Liver (tissue), 9 donors: ENCODE measurements around the gene KIF26B. TPM values are rescaled to one million over a fixed set of nuclear protein-coding genes. Genes with fewer than 3 reads are reported as not detected.

ENCODE experiments used
- DNase-seq: peaks from one replicate; pipeline ENCODE4 v3.0.0-alpha.2; 2017; ENCODE audit warnings: low spot score
- H3K27ac ChIP-seq, 2 donors: one replicate each; pipeline ENCODE4 v1.7.0; 2013; ENCODE audit warnings: inconsistent platforms in 2 of 2, low read length in 2 of 2, control low read depth in 1 of 2, low read depth in 1 of 2, mild to moderate bottlenecking in 1 of 2
- H3K27me3 ChIP-seq, 4 donors: one replicate each; pipeline versions ENCODE4 v1.6.1 to v1.7.0; 2013; ENCODE audit warnings: low read length in 3 of 4, inconsistent platforms in 1 of 4, mild to moderate bottlenecking in 1 of 4, moderate library complexity in 1 of 4; ENCODE audit not compliant: control insufficient read depth in 4 of 4, insufficient read depth in 4 of 4
- H3K36me3 ChIP-seq, 4 donors: one replicate each; pipeline versions ENCODE4 v1.6.1 to v1.7.0; 2013; ENCODE audit warnings: low read length in 3 of 4, mild to moderate bottlenecking in 3 of 4, low read depth in 1 of 4, moderate library complexity in 1 of 4; ENCODE audit not compliant: control insufficient read depth in 4 of 4, insufficient read depth in 3 of 4
- H3K4me1 ChIP-seq, 4 donors: one replicate each; pipeline versions ENCODE4 v1.6.1 to v1.7.0; 2013; ENCODE audit warnings: low read length in 3 of 4, mild to moderate bottlenecking in 3 of 4, moderate library complexity in 1 of 4; ENCODE audit not compliant: control insufficient read depth in 4 of 4, insufficient read depth in 4 of 4
- H3K4me3 ChIP-seq, 3 donors: one replicate each; pipeline versions ENCODE4 v1.6.1 to v1.7.0; 2013; ENCODE audit warnings: low read length in 3 of 3, control low read depth in 1 of 3, low read depth in 1 of 3, mild to moderate bottlenecking in 1 of 3
- H3K9ac ChIP-seq, 2 donors: one replicate each; pipeline ENCODE4 v1.7.0; 2013; ENCODE audit warnings: low read length in 2 of 2, mild to moderate bottlenecking in 2 of 2, moderate library complexity in 2 of 2, control low read depth in 1 of 2, low read depth in 1 of 2
- H3K9me3 ChIP-seq, 4 donors: one replicate each; pipeline versions ENCODE4 v1.6.1 to v1.7.0; 2013; ENCODE audit warnings: low read length in 3 of 4; ENCODE audit not compliant: control insufficient read depth in 4 of 4
- EGR1 ChIP-seq, 2 donors: IDR thresholded peaks; 2 replicates each; pipeline ENCODE4 v1.6.1; 2016 to 2018; ENCODE audit warnings: antibody characterized with exemption in 2 of 2, low read depth in 2 of 2
- FOXA1 ChIP-seq: IDR thresholded peaks from 2 replicates; pipeline ENCODE4 v1.6.1; 2016; ENCODE audit warnings: antibody characterized with exemption
- FOXA2 ChIP-seq: IDR thresholded peaks from 2 replicates; pipeline ENCODE4 v1.6.1; 2016; ENCODE audit warnings: antibody characterized with exemption
- GABPA ChIP-seq, 2 donors: IDR thresholded peaks in 1 of 2; conservative IDR thresholded peaks in 1 of 2; 2 replicates each; pipeline ENCODE4 v1.6.1; 2016; ENCODE audit warnings: antibody characterized with exemption in 2 of 2, mild to moderate bottlenecking in 1 of 2, moderate library complexity in 1 of 2
- HNF4A ChIP-seq, 2 donors: conservative IDR thresholded peaks; 2 replicates each; pipeline ENCODE4 v1.6.1; 2016; ENCODE audit warnings: antibody characterized with exemption in 2 of 2, mild to moderate bottlenecking in 2 of 2
- HNF4G ChIP-seq: IDR thresholded peaks from 2 replicates; pipeline ENCODE4 v1.6.1; 2016; ENCODE audit warnings: antibody characterized with exemption
- MAX ChIP-seq: IDR thresholded peaks from 2 replicates; pipeline ENCODE4 v1.6.1; 2016; ENCODE audit warnings: antibody characterized with exemption
- RAD21 ChIP-seq, 2 donors: IDR thresholded peaks; 2 replicates each; pipeline ENCODE4 v1.6.1; 2016; ENCODE audit warnings: antibody characterized with exemption in 2 of 2, mild to moderate bottlenecking in 2 of 2
- REST ChIP-seq: IDR thresholded peaks from 2 replicates; pipeline ENCODE4 v1.6.1; 2016; ENCODE audit warnings: antibody characterized with exemption, mild to moderate bottlenecking
- RXRA ChIP-seq, 2 donors: IDR thresholded peaks; 2 replicates each; pipeline ENCODE4 v1.6.1; 2017 to 2018; ENCODE audit warnings: antibody characterized with exemption in 2 of 2, mild to moderate bottlenecking in 1 of 2
- TAF1 ChIP-seq: conservative IDR thresholded peaks from 2 replicates; pipeline ENCODE4 v1.6.1; 2016; ENCODE audit warnings: antibody characterized with exemption, mild to moderate bottlenecking
- YY1 ChIP-seq: IDR thresholded peaks from 2 replicates; pipeline ENCODE4 v1.6.1; 2016; ENCODE audit warnings: antibody characterized with exemption, mild to moderate bottlenecking
- WGBS: extraction: QIAGEN DNeasy Blood & Tissue Kit; methylation state at CpG from one replicate; pipeline ENCODE4 v1.1.7; 2013; 5-methylcytosine and 5-hydroxymethylcytosine counted together
- polyA plus RNA-seq, 2 donors: library from polyadenylated mRNA; stranded (reverse) in 1 of 2; unstranded in 1 of 2; fragments of 200-250 nt in 1 of 2; fragments of >200 nt in 1 of 2; fragmentation: Nextera tagmentation in 1 of 2; extraction: Ambion mirVana in 1 of 2; gene quantifications; one replicate each; pipeline versions ENCODE4 v1.2.1 to v1.2.3, GENCODE V29; 2013 to 2015
- total RNA-seq, 2 donors: library from RNA; depleted of rRNA; stranded (reverse); fragments of >200 nt; gene quantifications; one replicate each; pipeline ENCODE4 v1.2.3, GENCODE V29; 2014
- TF ChIP-seq, protein P1 (sequence below): fragments of 150-350 bp; IDR thresholded peaks from 2 replicates; pipeline ENCODE4 v1.5.1; 2017; ENCODE audit warnings: improper control_type of control experiment, low read depth, low read length; ENCODE audit not compliant: missing input control
- TF ChIP-seq, protein P2 (sequence below): IDR thresholded peaks from 2 replicates; pipeline ENCODE4 v1.6.1; 2016; ENCODE audit warnings: antibody characterized with exemption
- TF ChIP-seq, protein P3 (sequence below): IDR thresholded peaks from 2 replicates; pipeline ENCODE4 v1.6.1; 2016; ENCODE audit warnings: antibody characterized with exemption
- donor health status: healthy.
- donor health status: healthy.
- donor health status: healthy.
- donor health status: healthy.
- donor health status: healthy.

The KIF26B gene
- total and polyA plus RNA-seq, 4 donors, result 0.10 to 1.7 (median 0.34) TPM

DNA sequence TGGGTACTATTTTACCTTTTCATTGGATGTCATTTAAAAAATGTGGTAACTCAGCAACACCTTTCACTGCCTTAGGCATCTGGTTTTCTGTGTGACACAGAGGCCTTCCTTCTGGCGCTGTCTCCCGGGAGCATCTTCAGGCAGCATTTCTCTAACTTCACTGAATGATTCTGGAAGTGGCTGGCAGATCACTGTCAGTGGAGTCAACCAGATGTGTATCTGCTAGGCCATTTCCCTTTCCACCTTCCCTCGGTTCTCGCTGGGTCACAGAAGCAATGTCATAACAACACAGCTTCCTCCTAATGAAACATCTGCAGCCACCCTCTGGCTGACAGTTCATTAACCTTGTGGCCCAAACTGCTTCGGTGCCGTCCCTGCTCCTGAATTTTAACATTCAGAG lies 137.8 kb downstream of the KIF26B start:
- Histone ChIP-seq H3K9ac (no peak overlapping the region), H3K4me1 (no peaks in the 10 kb centered on the region), H3K27me3 (peaks cover 0 to 3% (median 0%) of the 10 kb centered on the region in 4 donors), H3K36me3 (no peaks in the 10 kb centered on the region), H3K4me3 (no peak overlapping the region), H3K9me3 (no peaks in the 10 kb centered on the region), H3K27ac (no peak overlapping the region)
- no peak for DNase-seq
- 68% methylated on average over 6 of the region's 6 CpGs for WGBS
- TF ChIP-seq MAX (no peak), TAF1 (no peak), GABPA (IDR thresholded peaks at IDR 0.05 in 1 of 2, conservative IDR thresholded peaks at IDR 0.05 in 1 of 2) (no peak), REST (no peak), RXRA (IDR thresholded peaks at IDR 0.05) (peak in 1 of 2 donors; percentile 9)
- TF ChIP-seq, protein P1, sequence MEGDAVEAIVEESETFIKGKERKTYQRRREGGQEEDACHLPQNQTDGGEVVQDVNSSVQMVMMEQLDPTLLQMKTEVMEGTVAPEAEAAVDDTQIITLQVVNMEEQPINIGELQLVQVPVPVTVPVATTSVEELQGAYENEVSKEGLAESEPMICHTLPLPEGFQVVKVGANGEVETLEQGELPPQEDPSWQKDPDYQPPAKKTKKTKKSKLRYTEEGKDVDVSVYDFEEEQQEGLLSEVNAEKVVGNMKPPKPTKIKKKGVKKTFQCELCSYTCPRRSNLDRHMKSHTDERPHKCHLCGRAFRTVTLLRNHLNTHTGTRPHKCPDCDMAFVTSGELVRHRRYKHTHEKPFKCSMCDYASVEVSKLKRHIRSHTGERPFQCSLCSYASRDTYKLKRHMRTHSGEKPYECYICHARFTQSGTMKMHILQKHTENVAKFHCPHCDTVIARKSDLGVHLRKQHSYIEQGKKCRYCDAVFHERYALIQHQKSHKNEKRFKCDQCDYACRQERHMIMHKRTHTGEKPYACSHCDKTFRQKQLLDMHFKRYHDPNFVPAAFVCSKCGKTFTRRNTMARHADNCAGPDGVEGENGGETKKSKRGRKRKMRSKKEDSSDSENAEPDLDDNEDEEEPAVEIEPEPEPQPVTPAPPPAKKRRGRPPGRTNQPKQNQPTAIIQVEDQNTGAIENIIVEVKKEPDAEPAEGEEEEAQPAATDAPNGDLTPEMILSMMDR, result no peak
- TF ChIP-seq, protein P2, sequence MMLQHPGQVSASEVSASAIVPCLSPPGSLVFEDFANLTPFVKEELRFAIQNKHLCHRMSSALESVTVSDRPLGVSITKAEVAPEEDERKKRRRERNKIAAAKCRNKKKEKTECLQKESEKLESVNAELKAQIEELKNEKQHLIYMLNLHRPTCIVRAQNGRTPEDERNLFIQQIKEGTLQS, result no peak
- TF ChIP-seq, protein P3, sequence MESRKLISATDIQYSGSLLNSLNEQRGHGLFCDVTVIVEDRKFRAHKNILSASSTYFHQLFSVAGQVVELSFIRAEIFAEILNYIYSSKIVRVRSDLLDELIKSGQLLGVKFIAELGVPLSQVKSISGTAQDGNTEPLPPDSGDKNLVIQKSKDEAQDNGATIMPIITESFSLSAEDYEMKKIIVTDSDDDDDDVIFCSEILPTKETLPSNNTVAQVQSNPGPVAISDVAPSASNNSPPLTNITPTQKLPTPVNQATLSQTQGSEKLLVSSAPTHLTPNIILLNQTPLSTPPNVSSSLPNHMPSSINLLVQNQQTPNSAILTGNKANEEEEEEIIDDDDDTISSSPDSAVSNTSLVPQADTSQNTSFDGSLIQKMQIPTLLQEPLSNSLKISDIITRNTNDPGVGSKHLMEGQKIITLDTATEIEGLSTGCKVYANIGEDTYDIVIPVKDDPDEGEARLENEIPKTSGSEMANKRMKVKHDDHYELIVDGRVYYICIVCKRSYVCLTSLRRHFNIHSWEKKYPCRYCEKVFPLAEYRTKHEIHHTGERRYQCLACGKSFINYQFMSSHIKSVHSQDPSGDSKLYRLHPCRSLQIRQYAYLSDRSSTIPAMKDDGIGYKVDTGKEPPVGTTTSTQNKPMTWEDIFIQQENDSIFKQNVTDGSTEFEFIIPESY, result no peak

DNA sequence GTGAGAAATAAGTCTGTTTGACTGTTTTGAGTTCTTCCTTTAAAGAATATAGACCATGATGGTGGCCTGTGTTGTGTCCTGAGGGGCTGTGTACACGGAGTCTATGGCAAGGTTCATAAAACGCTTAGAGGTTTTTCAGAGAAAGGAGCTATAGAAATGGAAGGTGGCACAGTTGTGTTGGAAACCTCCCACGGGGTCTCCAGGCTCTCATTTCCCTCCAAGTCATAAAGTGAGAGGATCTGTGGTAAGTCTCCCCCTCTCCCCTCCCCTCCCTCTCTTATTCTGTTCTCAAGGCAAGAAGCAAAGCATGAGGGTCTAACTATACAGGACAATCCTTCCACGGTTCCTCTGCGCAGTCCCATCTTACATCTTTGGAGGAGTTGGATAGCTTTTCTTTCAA lies 139.2 kb downstream of the KIF26B start:
- no peaks in the 10 kb centered on the region for H3K4me1 ChIP-seq
- no peak for DNase-seq
- H3K36me3 ChIP-seq, result no peaks in the 10 kb centered on the region
- WGBS, result 92% methylated on average over 5 of the region's 5 CpGs
- no peaks in the 10 kb centered on the region for H3K9me3 ChIP-seq
- H3K27me3 ChIP-seq, result no peaks in the 10 kb centered on the region
- no peak overlapping the region for H3K9ac ChIP-seq
- no peak overlapping the region for H3K27ac ChIP-seq
- TF ChIP-seq RAD21 (IDR thresholded peaks at IDR 0.05) (no peak), EGR1 (IDR thresholded peaks at IDR 0.05; ENCODE audit: low read depth in 2 of 2) (no peak), GABPA (IDR thresholded peaks at IDR 0.05 in 1 of 2, conservative IDR thresholded peaks at IDR 0.05 in 1 of 2) (no peak), HNF4G (no peak), FOXA2 (no peak), RXRA (IDR thresholded peaks at IDR 0.05) (no peak), YY1 (no peak), HNF4A (conservative IDR thresholded peaks at IDR 0.05) (no peak), FOXA1 (no peak), MAX (no peak), TAF1 (no peak)
- TF ChIP-seq, protein P1, result no peak
- TF ChIP-seq, protein P3, result no peak
- no peak overlapping the region for H3K4me3 ChIP-seq
